HG03064 (cell line): ENCODE measurements around the gene TUBG1.
A peak's percentile ranks its signal among the peaks of the same experiment; 100 is the strongest.

ENCODE experiments used
- ATAC-seq: cut with Tn5 transposase; IDR thresholded peaks from one replicate; pipeline ENCODE4 v1.9.1; 2021; ENCODE audit warnings: low read depth; ENCODE audit not compliant: unreplicated experiment

TUBG1 gene

DNA sequence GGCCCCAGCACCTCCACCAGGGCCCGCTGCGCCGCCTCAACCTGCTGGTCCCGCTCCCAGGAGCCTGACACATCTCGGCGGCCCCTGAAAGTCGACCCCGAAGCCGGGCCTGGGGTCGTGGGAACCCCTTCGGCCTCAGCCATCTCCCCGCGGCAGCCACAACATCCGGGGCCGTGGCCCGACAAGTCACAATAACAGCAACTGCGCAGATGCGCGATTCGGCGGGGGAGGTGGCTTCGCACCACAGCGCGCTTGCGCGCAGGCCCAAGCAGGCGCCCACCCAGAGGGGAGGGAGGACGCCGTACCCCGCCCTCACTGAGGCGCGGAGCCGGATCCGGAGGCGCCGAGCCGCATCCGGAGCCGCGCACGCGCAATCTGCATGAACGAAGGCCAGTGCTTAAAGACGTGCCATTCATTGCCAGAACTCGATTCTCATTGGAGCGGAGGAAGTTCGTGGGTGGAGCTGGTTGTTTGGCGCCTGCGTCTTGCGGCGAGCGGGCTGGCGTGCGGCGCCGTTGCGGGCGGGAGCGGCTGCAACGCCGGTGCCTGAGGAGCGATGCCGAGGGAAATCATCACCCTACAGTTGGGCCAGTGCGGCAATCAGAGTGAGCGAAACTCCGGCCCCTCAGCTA, at the start of gene TUBG1, which contains the start of gene RETREG3:
TUBG1 (plus strand) TSS at position 502 of the 632 bp plus-strand sequence; CDS start at position 557, 55 bp downstream.
RETREG3 (minus strand) TSS at position 193 of the 632 bp plus-strand sequence; CDS start at position 143, 50 bp downstream.
- ATAC-seq = peak; percentile 72

DNA sequence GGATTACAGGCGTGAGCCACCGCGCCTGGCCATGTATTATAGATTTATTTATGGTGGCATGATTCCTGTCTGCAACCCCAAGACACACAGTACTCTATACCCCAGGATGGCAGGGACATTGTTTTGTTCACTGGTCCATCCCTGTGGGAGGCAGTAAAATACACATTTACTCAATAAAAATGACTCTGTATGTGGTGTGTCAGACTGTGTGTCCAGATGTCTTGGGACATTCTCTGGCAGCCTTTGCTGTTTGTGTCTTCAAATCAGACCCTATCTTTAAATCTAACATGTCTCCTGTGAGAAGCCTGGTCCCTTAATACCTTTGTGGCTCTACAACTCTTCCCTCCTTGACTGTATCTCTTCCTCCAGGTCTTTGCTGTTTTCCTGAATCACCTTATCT, 49.2 kb upstream of the TUBG1 start:
- ATAC-seq = no peak

DNA sequence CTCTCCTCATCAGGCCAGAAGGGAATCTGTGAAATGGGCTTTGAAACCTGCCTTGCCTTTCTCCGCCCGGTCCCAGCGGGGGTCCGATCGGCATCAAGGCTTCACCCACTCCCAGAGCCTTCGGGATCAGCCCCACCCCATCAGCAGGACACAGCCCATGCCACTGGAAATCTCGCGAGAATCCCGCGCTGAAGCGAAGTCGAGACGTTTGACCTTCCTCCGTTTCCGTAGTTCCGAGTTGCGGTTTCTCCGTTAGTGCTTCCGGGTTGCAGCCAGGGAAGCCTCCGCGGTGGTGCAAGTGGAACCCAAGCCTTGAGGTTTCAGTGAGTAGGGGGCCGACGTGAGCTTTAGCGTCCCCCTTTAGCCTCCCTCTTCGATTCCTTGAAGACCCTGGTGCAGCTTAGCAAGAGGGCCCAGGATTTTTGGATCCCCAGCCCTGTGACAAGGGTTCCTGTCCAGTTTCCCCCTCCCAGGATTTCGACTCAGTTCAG, 47.5 kb upstream of the TUBG1 start, which contains the start of gene COASY:
COASY (plus strand) TSS at position 252 of the 491 bp plus-strand sequence. CDS start 475 bp downstream, outside the sequence.
- no peak for ATAC-seq

DNA sequence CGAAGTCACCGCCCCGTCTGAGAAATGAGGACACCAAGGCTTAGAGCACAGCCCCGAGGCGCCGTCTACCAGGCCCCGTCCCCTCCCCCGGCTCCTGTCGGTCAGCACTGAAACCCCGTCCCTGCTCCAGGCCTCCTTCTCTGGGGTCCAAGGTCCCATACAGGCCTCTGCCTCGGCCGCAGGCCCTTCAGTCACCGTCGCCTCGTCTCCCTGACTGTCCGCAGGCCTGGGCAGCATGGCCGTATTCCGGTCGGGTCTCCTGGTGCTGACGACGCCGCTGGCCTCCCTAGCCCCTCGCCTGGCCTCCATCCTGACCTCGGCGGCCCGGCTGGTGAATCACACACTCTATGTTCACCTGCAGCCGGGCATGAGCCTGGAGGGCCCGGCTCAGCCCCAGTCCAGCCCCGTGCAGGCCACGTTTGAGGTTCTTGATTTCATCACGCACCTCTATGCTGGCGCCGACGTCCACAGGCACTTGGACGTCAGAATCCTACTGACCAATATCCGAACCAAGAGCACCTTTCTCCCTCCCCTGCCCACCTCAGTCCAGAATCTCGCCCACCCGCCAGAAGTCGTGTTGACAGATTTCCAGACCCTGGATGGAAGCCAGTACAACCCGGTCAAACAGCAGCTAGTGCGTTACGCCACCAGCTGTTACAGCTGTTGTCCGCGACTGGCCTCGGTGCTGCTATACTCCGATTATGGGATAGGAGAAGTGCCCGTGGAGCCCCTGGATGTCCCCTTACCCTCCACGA, 46.9 kb upstream of the TUBG1 start:
- ATAC-seq = no peak

DNA sequence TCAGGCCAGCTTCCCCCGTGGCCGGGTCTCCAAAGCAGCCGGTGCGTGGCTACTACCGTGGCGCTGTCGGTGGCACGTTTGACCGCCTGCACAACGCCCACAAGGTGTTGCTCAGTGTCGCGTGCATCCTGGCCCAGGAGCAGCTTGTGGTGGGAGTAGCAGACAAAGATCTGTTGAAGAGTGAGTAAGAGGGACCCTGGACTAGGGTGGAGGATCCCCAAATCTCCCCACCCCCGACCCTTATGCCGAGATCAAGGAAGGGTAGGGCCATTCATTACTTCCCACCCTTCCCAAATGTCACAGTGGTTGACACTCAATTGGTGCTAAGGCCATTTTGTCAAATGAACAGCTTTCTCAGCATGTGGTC, 46.4 kb upstream of the TUBG1 start:
- no peak for ATAC-seq

DNA sequence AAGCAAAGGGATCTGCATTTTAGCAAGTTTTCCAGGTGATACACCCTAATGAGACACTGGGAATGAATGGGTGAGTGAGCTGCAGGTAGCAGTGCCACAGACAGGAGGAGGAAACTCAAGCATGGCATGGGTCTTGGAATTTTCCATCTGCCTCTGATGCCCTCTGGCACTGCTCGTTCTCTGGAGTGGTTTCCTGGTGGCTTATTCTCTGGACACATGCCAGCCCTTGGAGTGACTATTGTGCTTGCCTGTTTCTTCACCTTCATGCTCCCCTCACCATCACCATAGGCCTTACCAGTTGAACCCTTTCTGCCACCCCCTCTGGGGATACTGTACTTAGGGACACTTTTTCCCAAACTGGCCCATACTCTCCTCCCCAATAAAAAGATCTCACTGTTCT, 45.9 kb upstream of the TUBG1 start:
- ATAC-seq = no peak

DNA sequence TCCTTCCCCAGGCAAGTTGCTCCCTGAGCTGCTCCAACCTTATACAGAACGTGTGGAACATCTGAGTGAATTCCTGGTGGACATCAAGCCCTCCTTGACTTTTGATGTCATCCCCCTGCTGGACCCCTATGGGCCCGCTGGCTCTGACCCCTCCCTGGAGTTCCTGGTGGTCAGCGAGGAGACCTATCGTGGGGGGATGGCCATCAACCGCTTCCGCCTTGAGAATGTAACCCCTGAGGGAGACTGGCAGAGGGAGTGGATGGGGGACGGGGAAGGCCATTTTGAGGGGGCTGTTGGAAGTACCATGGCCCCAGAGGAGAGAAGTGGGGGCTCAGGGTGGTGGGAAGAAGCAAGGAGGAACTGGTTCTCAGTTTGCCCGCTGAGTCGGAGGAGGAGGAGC, 45.5 kb upstream of the TUBG1 start:
- ATAC-seq = no peak

DNA sequence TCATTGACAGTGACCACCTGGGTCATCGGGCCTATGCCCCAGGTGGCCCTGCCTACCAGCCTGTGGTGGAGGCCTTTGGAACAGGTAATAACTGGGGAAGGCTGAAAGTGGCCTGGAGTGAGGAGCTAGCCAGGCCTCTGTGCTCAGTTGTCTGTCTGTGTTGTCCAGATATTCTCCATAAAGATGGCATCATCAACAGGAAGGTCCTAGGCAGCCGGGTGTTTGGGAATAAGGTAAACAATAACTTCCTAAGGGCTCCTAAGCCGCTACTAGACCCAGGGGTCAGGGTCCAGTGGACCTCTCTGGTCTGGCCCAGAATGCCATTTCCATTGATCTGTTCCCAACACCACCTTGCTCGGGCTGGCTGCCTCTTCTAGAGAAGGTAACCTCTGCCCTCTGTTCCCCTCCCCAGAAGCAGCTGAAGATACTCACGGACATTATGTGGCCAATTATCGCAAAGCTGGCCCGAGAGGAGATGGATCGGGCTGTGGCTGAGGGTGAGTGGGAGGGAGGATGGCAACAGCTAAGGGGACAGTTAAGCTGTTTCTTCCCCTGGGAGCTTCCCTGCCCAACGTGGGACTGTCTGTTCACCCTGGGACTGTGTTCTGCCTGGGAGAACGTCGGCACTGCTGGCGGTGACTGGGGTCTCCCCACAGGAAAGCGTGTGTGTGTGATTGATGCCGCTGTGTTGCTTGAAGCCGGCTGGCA, 44.5 kb upstream of the TUBG1 start:
- no peak for ATAC-seq

DNA sequence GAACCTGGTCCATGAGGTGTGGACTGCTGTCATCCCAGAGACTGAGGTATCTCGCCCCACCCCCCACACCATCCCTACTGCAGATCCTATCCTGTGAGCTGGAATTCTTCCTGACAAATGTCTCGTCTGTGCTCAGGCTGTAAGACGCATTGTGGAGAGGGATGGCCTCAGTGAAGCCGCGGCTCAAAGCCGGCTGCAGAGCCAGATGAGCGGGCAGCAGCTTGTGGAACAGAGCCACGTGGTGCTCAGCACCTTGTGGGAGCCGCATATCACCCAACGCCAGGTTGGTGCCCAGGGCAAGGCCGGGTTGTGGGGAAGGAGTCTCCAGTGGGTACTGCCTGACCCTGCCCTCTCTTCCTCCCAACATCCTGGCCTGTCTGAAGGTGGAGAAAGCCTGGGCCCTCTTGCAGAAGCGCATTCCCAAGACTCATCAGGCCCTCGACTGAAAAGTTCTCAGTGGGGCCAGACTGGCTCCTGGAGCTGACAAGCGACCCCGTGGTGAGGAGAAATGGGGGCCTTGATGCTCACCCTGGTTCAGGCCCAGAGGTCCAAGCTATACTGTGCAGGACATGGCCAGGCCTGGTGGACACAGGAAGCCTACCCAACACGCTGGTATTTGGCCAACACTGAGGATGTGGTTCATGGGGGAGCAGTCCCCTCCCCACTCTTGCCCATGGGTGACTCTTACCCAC, 43.8 kb upstream of the TUBG1 start:
- no peak for ATAC-seq

DNA sequence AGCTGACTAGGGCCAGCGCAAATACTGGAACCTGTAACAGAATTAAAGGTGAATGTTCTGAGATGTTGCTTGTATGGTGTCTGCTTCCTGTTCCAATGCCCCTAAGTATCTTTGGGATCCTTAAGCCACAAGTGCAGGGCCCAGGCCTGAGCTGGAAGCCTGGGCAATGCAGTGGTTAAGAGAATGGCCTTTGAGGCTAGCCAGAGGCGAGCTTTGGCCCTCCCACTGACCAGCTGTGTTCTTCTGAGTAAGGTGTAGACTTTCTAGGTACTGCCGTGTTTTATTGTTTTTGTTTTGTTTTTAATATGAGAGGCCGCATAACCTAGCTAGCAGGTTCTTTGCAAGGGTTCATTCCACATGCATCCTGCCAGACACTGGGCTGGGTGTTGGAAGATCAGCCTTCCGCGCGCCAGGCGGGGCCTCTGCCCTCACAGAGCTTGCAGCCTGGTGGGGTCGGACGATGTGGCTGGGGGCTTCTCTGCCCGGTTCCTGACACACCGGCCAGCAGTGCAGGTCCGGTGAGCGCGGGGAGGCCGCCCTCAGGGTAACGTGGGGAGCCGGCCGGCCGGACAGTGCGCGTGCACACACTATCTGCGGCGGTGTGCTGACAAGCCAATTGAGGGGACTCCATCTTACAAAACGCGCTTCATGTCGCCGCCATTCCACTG, 43.1 kb upstream of the TUBG1 start:
- ATAC-seq = no peak

DNA sequence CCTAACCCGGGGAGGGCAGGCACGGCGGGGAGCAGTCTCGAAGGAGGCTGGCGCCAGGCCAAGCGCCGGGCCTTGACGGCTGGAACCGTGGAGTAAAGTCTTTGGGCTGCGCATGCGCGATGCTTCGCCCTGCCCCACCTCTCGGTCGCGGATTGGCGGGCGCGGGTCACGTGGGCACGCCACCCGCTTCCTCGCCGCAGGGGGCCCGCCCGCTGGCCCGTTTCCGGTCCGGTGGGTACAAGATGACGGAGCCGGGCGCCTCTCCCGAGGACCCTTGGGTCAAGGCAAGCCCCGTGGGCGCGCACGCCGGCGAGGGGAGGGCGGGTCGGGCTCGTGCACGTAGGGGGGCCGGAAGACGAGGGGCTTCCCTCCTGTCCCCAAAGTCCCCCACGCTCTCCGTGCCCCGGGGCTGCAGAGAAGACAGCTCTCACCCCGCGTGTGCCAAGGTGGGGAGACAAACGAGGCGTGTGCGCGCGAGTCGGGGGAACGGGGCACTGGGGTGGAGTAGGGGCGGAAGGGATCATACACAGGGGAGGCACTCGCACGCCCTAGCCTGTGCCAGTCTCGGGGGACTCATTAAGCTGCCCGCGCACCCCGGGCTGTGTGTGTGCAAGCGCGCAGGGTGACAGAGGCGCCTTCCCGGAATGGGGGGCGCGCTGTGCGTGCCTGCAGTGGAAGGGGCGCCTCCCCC, 42.5 kb upstream of the TUBG1 start, which contains the start of gene MLX:
MLX (plus strand) TSS at position 218 of the 691 bp plus-strand sequence; CDS start at position 243, 25 bp downstream.
- peak; percentile 41 for ATAC-seq

DNA sequence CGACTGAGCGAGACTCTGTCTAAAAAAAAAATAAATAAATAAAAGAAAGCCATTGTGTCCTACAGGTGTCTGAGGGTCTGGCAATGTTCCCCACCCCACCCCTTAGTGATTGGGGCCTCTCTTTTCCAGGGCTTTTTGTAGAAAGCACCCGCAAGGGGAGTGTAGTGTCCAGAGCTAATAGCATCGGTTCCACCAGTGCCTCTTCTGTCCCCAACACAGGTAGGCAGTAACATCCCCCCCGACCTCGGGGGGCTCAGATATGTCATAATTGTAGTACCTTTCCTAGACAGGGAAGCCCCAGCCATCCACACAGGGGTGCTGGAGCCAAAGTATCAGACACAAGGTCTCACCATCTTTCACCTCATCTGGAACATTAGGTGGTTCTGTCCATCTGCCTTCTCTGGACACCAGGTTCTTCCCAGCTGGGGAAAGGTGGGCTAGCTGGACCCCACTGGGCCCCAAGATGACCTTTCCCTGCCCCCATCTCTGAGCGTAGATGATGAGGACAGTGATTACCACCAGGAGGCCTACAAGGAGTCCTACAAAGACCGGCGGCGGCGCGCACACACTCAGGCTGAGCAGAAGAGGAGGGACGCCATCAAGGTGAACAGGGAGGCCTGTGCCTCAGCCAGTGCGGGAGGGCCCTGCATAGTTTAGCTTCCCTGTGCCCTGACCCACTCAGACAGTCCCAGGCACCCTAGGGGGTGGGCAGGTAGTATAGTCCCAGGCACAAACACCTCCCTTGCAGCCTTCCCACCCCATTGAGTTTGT, 41.0 kb upstream of the TUBG1 start:
- ATAC-seq = no peak

DNA sequence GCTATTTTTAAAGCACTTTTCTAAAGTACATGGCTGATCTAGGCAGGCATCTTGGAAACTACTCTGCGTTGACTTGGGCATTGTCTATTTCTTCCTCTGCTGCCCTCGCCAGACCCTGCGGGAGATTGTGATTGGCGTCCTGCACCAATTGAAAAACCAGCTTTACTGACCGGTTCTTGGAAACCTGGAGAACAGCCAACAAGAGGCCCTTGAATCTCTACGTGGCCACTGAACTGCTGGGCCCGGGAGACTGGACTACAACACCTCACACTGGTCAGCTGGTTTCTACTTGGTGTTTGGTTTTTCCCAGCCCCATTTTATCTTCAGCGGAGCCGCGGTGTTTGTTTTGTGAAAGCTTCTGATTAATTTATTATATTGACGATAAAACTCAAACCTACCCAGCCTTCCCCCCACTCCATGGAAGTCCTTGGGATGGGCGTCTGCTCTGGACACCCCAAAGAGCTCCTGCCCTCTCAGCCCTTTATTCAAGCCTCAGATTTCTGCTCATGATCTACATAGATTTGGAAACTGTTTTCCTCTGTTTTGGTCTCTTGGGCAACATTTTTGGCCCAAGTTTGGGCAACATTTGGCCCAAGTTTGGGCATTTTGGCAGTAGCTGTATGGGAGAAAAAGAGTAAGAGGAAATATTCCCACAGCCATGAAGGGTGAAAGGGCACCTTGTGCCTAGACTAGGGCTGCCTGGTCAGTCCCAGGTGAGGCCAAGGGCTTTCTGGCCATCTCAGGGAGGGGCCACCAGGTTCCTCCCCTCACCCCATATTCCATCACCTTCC, 37.9 kb upstream of the TUBG1 start:
- no peak for ATAC-seq

DNA sequence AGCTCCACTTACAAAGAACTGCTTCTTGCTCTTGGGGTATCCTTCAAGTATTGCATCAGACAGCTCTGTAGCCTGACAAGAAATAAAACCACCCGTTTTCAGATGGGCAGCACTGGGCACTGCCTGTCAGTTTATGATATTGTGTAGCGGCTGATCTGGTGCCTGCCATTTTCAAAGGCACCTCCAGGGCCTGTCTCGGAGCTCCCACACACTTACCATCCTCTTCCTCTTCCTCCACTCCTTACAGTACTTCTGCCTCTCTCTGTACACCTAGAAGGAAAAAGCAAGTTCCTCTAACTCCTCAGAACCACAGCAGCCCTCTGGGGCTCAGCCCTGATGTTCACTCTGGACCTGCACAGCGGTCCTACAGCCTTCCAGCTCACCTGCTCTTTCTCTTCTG, 36.4 kb upstream of the TUBG1 start:
- ATAC-seq = no peak

DNA sequence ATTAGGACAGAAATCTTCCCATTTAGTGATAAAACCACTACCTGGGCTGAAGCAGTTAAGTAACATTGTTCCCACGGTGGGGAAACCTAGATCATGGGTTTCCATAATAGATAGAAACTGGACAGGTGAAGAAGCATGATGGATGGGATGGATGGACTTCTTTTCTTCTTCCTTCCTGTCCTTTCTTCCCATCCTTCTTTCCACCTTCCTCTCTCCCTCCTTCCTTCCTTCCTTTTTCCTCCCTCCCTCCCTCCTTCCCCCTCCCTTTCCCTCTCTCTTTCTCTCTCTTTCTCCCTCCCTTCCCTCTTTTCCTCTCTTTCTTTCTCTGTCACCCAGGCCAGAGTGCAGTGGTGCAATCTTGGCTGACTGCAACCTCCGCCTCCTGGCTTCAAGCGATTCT, 35.0 kb upstream of the TUBG1 start:
- ATAC-seq = no peak

DNA sequence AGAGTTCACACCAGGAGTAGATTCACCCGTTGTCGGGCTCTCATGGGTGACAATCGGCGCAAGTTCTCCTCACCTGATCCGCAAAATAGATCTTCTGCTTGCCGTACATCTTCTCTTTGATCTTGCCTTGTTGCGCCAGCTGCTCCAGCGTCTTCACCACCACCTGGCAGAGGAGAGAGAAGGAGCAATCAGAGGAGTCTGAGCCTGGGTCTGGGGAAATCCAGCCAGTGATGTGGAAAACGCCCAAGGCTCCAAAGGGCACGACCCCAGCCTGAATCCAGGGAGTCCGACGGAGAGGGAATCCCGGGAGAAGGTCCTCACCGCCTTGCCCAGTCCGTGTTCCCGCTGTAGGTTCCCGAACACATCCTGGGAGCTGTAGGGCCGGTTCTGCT, 32.3 kb upstream of the TUBG1 start:
- no peak for ATAC-seq

DNA sequence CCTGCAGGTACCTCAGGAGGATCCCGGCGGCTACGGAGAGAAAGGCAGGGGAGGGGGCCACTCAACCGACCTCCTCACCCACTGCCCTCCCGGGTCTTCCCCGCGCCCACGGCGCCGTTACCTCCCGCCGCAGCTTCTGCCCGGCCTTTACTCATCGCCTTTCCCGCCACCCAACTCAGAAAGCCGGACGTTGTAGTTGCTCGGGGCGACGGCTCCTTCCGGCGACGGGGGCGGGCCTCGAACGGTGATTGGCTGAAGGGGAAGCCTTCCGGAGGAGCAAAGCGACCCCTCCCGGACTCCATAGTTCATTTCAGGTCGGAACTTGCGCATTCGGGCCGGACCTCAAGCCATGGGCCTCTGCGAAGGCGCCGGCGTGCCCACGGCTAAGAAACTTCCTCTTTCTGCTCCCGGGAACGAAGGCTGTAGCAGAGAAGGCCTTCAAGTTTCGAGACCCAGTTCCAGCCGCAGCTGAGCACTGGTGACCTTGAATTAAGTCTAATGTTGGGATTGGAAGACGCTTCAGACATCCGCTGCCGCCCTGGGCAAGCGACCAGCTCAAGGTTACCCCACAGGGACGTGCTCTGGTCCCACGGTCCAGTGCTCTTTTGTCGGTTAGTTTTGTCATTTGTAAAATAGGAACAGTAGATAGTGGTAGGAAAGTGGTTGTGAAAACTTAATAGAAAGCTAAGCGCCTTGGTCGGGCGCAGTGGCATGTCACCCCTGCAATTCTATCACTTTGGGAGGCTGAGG, 31.8 kb upstream of the TUBG1 start, which contains the start of gene PSMC3IP:
PSMC3IP (minus strand) TSS at position 198 of the 750 bp plus-strand sequence; CDS start at position 155, 43 bp downstream.
- ATAC-seq = peak; percentile 73
